WI38 (cell line): ENCODE results near the gene PRKX.
"Not testable (repeated sequence)": the region's sequence is repeated elsewhere in the genome, so short reads cannot be mapped to it uniquely, and the experiment has no call there.

Experiments used
- H3K4me3 ChIP-seq: 2 replicates; pipeline ENCODE4 v1.5.1; 2011; ENCODE audit warnings: low read depth, mild to moderate bottlenecking, control low read depth, low read length
- TF ChIP-seq, protein P1 (sequence below): IDR thresholded peaks from 2 replicates; pipeline ENCODE4 v1.5.1; 2012; ENCODE audit warnings: low read depth, mild to moderate bottlenecking, control low read depth, low read length

PRKX gene

DNA sequence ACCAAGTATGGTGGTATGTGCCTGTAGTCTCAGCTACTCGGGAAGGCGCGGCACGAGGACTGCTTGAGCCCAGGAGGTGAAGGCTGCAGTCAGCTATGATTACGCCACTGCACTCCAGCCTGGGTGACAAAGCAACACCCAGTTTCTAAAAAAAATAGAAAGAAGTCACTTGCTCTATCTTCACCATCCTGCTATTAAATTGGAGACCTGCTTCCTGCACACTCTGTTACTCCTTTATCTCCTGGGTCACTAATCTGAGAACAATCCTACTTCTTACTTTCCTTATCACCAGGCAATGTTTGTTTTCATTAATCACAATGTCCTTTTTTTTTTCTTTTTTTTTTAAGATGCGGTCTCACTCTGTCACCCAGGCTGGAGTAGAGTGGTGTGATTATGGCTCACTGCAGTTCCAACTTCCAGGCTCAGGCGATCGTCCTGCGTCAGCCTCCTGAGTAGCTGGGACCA, 16.2 kb downstream of the PRKX start:
- TF ChIP-seq, protein P1, sequence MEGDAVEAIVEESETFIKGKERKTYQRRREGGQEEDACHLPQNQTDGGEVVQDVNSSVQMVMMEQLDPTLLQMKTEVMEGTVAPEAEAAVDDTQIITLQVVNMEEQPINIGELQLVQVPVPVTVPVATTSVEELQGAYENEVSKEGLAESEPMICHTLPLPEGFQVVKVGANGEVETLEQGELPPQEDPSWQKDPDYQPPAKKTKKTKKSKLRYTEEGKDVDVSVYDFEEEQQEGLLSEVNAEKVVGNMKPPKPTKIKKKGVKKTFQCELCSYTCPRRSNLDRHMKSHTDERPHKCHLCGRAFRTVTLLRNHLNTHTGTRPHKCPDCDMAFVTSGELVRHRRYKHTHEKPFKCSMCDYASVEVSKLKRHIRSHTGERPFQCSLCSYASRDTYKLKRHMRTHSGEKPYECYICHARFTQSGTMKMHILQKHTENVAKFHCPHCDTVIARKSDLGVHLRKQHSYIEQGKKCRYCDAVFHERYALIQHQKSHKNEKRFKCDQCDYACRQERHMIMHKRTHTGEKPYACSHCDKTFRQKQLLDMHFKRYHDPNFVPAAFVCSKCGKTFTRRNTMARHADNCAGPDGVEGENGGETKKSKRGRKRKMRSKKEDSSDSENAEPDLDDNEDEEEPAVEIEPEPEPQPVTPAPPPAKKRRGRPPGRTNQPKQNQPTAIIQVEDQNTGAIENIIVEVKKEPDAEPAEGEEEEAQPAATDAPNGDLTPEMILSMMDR = no peak

DNA sequence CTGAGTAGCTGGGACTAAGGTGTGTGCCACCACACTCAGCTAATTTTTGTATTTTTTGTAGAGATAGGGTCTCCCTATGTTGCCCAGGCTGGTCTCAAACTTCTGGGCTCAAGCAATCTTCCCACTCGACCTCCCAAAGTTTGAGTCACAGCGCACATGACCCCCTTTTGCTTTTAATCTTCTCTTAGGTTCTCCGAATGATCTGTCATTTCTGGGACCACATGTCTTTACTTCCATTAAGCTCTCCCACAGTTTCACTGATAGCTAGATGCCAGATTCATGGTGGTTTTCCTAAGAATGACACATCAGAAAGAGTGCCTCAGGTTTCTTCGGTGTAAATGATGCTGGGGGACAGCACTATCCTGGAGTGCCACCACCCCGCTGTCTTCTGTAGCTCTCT, 17.9 kb downstream of the PRKX start:
- H3K4me3 ChIP-seq = no peak overlapping the region
- TF ChIP-seq, protein P1 = no peak

More for the DNA sequence above, 16.2 kb downstream of the PRKX start:
- no peak overlapping the region for H3K4me3 ChIP-seq

DNA sequence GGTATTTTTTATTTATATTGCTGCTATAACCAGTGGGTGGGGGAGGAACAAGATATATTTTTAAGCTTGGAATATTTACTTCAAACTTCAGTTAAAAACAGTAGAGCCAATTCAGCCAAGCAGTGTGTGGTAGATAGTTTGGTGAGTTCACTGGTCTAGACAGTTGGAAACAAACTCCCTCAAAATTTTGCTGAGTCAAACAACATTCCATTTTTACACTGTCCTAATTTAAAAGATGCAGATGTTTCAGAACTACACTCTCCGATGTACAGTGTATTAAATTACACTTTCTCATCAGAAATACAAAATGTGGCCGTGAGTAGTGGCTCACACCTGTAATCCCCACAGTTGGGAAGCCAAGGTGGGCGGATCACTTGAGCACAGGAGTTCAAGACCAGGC, 23.3 kb downstream of the PRKX start:
- no peak overlapping the region for H3K4me3 ChIP-seq
- TF ChIP-seq, protein P1 = no peak

DNA sequence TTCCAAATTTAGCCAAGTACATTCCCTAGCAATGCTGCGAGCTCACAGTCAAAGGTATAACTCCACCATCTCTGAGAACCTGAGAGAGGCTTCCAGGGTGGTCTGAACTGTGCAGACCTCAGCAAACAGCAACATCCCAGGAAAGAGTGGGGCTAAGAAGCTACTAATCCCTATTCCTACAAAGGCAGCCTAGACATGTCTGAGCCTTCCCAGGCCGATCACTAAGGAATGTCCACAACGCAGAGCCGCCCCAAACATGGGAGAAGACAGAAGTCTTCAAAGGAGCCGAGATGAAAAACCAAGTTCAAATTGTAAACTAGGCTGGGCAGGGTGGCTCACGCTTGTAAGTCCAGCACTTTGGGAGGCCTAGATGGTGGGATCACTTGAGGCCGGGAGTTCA, 30.2 kb downstream of the PRKX start:
- H3K4me3 ChIP-seq = not testable (repeated sequence)

DNA sequence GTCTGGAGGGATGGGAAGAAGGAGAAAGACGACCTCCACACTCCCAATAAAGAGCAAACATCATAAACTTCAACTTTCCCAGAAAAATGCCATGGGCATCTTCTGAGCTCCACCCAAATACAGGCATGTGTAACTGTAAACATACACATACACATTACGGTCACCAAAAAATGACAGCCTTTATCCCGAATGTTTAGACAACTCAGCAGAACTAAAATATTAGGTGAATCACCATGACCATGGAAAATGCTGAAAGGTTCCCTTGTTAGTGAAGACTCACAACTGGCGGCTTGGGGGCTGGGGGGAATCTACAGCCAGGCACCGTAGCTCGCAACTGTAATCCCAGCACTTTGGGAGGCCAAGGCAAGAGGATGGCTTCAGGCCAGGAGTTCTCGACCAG, 33.0 kb downstream of the PRKX start:
- no peak overlapping the region for H3K4me3 ChIP-seq
- TF ChIP-seq, protein P1 = no peak

DNA sequence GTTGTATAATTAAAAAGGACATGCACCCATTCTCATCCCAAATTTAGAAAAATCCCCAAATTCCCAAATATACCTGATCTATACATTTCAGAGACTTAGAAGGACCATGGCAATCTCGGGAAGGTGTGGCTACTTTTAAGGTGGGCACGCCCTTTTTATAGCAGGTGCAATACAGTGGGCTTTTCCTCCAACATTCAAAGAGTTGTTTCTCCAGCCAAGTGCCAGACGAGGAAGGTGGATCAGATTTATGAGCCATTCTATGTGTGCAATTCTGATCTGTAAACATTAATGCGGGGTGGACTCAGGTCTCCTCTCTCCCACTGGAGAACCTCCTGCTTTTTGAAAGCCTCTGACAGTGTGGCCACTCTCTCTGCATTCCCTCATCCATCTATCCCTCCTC, 33.8 kb downstream of the PRKX start:
- H3K4me3 ChIP-seq = no peak overlapping the region
- TF ChIP-seq, protein P1 = no peak

DNA sequence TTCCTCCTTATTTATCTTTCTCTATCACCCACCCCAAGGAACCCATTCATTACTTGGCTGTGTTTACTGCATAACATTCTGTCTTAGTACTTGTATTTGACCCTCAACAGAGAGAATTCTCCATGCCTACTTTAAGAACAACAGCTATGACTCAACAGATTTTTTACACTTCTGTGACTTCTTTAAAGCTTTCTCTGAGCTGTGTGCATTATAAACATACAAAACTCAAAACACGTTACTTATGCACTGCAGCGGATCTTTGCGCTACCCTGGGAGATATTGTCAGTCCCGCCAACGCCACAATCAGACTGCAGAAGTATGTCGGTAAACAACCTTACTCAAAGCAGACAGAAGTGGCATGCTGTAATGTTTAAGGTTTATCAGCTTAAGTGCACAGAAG, 35.1 kb downstream of the PRKX start:
- TF ChIP-seq, protein P1 = no peak
- no peak overlapping the region for H3K4me3 ChIP-seq

DNA sequence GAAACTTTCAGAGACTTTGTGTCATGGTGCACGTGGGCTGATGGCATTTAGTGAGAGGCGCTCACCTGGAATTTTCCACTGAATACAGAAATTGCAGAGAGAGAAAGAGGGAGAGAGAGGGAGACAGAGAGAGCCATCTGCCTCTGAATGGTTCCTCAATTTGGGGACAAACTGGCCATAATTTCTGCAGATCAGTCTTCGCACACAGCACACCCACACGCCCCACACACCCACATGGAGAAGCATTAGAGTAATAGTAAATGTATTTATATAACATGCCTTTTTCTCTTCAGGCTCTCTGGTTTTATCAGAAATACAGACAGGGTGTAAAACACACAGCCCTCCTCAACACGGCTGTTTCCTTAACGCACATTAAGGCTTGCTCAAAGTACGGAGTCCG, 38.6 kb downstream of the PRKX start:
- TF ChIP-seq, protein P1 = no peak
- no peak overlapping the region for H3K4me3 ChIP-seq
